GM12878 (cell line): ENCODE measurements around the gene BCKDHB. TPM values are rescaled to one million over a fixed set of nuclear protein-coding genes. Genes with fewer than 3 reads are reported as not detected.
"Not testable (repeated sequence)": the region's sequence is repeated elsewhere in the genome, so short reads cannot be mapped to it uniquely, and the experiment has no call there.

Source experiments
- ATAC-seq: fragments of 200-7000 bp; cut with Tn5 transposase; 3 replicates; pipeline ENCODE4 v1.9.1; 2020; ENCODE audit warnings: mild to moderate bottlenecking, moderate library complexity
- BruUV-seq: library from RNA; stranded (reverse); fragments of 400-500 nt; replicated peaks from 2 replicates; lab custom pipeline; 2021; lab: Mats Ljungman, UMichigan
- CTCF ChIA-PET: fragments of 300-600 bp; sonication (Branson Sonifier 250); formaldehyde crosslinking; extraction: SDS; loops from one replicate; lab custom pipeline; 2021; ENCODE audit warnings: inconsistent platforms; lab: Yijun Ruan, JAX
- POLR2A ChIA-PET: fragments of 350-600 bp; formaldehyde crosslinking; extraction: SDS; loops from one replicate; lab custom pipeline; 2021; ENCODE audit warnings: inconsistent platforms; lab: Charles Lee
- RAD21 ChIA-PET: fragments of 300-600 bp; sonication (Branson Sonifier 250); formaldehyde crosslinking; loops from one replicate; lab custom pipeline; 2023; ENCODE audit warnings: antibody characterized with exemption; ENCODE audit not compliant: unreplicated experiment; lab: Charles Lee
- SMC1A ChIA-PET: fragments of 300-600 bp; sonication (Branson Sonifier 250); formaldehyde crosslinking; loops from one replicate; lab custom pipeline; 2023; ENCODE audit not compliant: unreplicated experiment, uncharacterized antibody; lab: Charles Lee
- DNase-seq: peaks from one replicate; pipeline ENCODE4 v3.0.0-alpha.2; 2011; ENCODE audit warnings: low read depth, low spot score
- FAIRE-seq: peaks from 3 replicates; lab custom pipeline; 2011; peaks lifted over from hg19 to GRCh38; lab: Jason Lieb, UNC
- H2AFZ ChIP-seq: 2 replicates; pipeline ENCODE4 v1.6.0; 2011; ENCODE audit warnings: low read depth, low read length, control low read depth; ENCODE audit not compliant: control insufficient read depth
- H3K27ac ChIP-seq: 2 replicates; pipeline ENCODE4 v1.5.1; 2011; ENCODE audit warnings: control low read depth; ENCODE audit not compliant: control insufficient read depth, insufficient read depth
- H3K27me3 ChIP-seq, 2 experiments: replicated peaks in 1 of 2; 2 replicates each; pipeline versions ENCODE4 v1.6.0 to v1.6.1; 2011; ENCODE audit warnings: low read length in 1 of 2; ENCODE audit not compliant: control insufficient read depth in 2 of 2, insufficient read depth in 2 of 2
- H3K36me3 ChIP-seq, 2 experiments: 2 replicates each; pipeline ENCODE4 v1.5.1; 2011; ENCODE audit warnings: low read length in 1 of 2; ENCODE audit not compliant: control insufficient read depth in 2 of 2, insufficient read depth in 2 of 2
- H3K4me1 ChIP-seq: 2 replicates; pipeline ENCODE4 v1.6.1; 2011; ENCODE audit warnings: mild to moderate bottlenecking, low read length, moderate library complexity, mixed read lengths; ENCODE audit not compliant: control insufficient read depth, insufficient read depth
- H3K4me2 ChIP-seq: 2 replicates; pipeline ENCODE4 v1.6.0; 2011; ENCODE audit warnings: control low read depth; ENCODE audit not compliant: control insufficient read depth, insufficient read depth
- H3K4me3 ChIP-seq: fragments of 200-600 bp; sonication (generic); 2 replicates; pipeline ENCODE4 v1.5.1; 2016
- H3K79me2 ChIP-seq: 2 replicates; pipeline ENCODE4 v1.6.0; 2011; ENCODE audit warnings: low read length; ENCODE audit not compliant: control insufficient read depth, insufficient read depth
- H3K9ac ChIP-seq: 2 replicates; pipeline ENCODE4 v1.8.0; 2011; ENCODE audit warnings: low read length, control low read depth, mixed read lengths; ENCODE audit not compliant: control insufficient read depth, insufficient read depth
- H3K9me3 ChIP-seq: replicated peaks from 3 replicates; pipeline ENCODE4 v1.5.1; 2011; ENCODE audit warnings: mild to moderate bottlenecking, low read length; ENCODE audit not compliant: control insufficient read depth, insufficient read depth
- H4K20me1 ChIP-seq: 2 replicates; pipeline ENCODE4 v1.6.0; 2011; ENCODE audit not compliant: control insufficient read depth, insufficient read depth
- BHLHE40 ChIP-seq, 2 experiments: fragments of 450-650 bp in 1 of 2; IDR thresholded peaks; 2 replicates each; pipeline ENCODE4 v1.6.1; 2011 to 2017; ENCODE audit warnings: low read depth in 2 of 2, borderline replicate concordance in 1 of 2, improper control_type of control experiment in 1 of 2, low read length in 1 of 2, mild to moderate bottlenecking in 1 of 2
- BRCA1 ChIP-seq: IDR thresholded peaks from 2 replicates; pipeline ENCODE4 v1.6.1; 2011; ENCODE audit warnings: low read depth, low read length, improper control_type of control experiment
- CHD1 ChIP-seq: IDR thresholded peaks from 2 replicates; pipeline ENCODE4 v1.6.1; 2012; ENCODE audit warnings: low read depth, low read length, improper control_type of control experiment
- CREB1 ChIP-seq: IDR thresholded peaks from 2 replicates; pipeline ENCODE4 v1.6.1; 2012; ENCODE audit warnings: low read depth, mild to moderate bottlenecking, inconsistent platforms
- DPF2 ChIP-seq: fragments of 450-650 bp; IDR thresholded peaks from 2 replicates; pipeline ENCODE4 v1.6.1; 2017; ENCODE audit warnings: mild to moderate bottlenecking
- ESRRA ChIP-seq: IDR thresholded peaks from 2 replicates; pipeline ENCODE4 v1.6.1; 2012; ENCODE audit warnings: mild to moderate bottlenecking, low read length, improper control_type of control experiment
- IKZF2 ChIP-seq, 2 experiments: fragments of 450-650 bp; IDR thresholded peaks; 2 replicates each; pipeline ENCODE4 v1.6.1; 2017; ENCODE audit warnings: mild to moderate bottlenecking in 2 of 2, moderate library complexity in 2 of 2
- MXI1 ChIP-seq: fragments of 150-350 bp; IDR thresholded peaks from 2 replicates; pipeline ENCODE4 v1.6.1; 2011; ENCODE audit warnings: low read depth, mild to moderate bottlenecking, inconsistent platforms, low read length, improper control_type of control experiment
- NFYB ChIP-seq: IDR thresholded peaks from 2 replicates; pipeline ENCODE4 v1.6.1; 2011; ENCODE audit warnings: low read depth, mild to moderate bottlenecking, low read length, improper control_type of control experiment, moderate library complexity; ENCODE audit not compliant: insufficient read depth
- RAD21 ChIP-seq: IDR thresholded peaks from 2 replicates; pipeline ENCODE4 v1.6.1; 2011; ENCODE audit warnings: mild to moderate bottlenecking, low read depth, low read length, moderate library complexity; ENCODE audit not compliant: insufficient read depth
- ZBED1 ChIP-seq: IDR thresholded peaks from 2 replicates; pipeline ENCODE4 v1.6.1; 2016; ENCODE audit warnings: borderline replicate concordance
- ZNF274 ChIP-seq: IDR thresholded peaks from one replicate; pipeline ENCODE4 v1.8.0; 2011; ENCODE audit not compliant: insufficient read length, insufficient read depth
- WGBS: methylation state at CpG from one replicate; pipeline ENCODE4 v1.1.6; 2016; ENCODE audit warnings: low lambda C conversion rate; ENCODE audit not compliant: insufficient replicate concordance, insufficient coverage; ENCODE audit errors: missing lambda C conversion rate; 5-methylcytosine and 5-hydroxymethylcytosine counted together
- in situ Hi-C: fragments of 300-500 bp; cut with MboI; formaldehyde crosslinking; loops from 9 replicates; pipeline ENCODE4 v1.14.3; 2018; ENCODE audit warnings: mixed read lengths
- intact Hi-C: fragments of 100-400 bp; cut with micrococcal nuclease; formaldehyde crosslinking; loops from one replicate; pipeline ENCODE4 v1.14.2; 2022; ENCODE audit not compliant: unreplicated experiment
- polyA plus RNA-seq, 11 experiments: library from polyadenylated mRNA; depleted of rRNA in 4 of 11; unstranded in 6 of 11; stranded (reverse) in 5 of 11; fragments of >200 nt; fragmentation: Nextera tagmentation in 4 of 11; fragmentation: Illumina TruSeq in 1 of 11; extraction: Ambion mirVana in 4 of 11; extraction: Trizol in 1 of 11; gene quantifications; 1 replicate in 1 of 11; 2 replicates in 10 of 11; pipeline versions ENCODE4 v1.2.1 to v1.2.3, GENCODE V29; 2011 to 2016; ENCODE audit warnings: inconsistent platforms in 2 of 11, missing spikeins in 2 of 11, low read depth in 1 of 11
- total RNA-seq, 4 experiments: library from RNA; depleted of rRNA in 3 of 4; stranded (reverse); fragments of >200 nt in 3 of 4; fragmentation: Illumina TruSeq in 1 of 4; extraction: Trizol in 1 of 4; gene quantifications; 2 replicates each; pipeline versions ENCODE4 v1.2.1 to v1.2.3, GENCODE V29; 2013 to 2021

The BCKDHB gene
- total and polyA plus RNA-seq, 10 of the 15 experiments (the other 5 are each of a cell fraction or from before 2014, with no cell fraction given): 12.9 to 57.1 (median 25.3) TPM

DNA sequence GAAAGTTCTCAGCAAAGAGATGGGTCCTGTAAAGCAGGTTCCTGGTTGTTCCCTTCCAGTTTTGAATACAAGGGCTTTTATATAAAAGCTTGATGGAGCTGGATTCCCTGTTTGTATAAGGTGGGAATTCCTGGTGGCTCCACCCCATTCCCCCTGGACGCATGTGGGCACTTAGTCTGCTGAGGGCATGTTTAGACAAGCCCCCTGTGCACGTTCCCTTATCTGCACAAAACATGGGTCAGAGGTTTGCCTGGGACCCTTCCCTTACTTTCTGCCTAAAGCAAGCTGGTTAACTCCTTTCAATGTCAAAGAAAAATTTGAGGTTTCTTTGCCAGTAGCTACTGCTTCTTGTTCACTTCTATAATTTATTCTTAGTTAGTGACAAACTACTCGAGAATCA lies 181.1 kb downstream of the BCKDHB start:
- ChIA-PET SMC1A (no interaction called here), RAD21 (no interaction called here)
- in situ Hi-C loops: no loop called here

GRCh38 chr6:80289727-80290126 lies 183.3 kb downstream of the BCKDHB start:
- H3K4me3 ChIP-seq: no peak overlapping the region
- ChIA-PET CTCF (no interaction called here), SMC1A (no interaction called here), POLR2A (no interaction called here), RAD21 (no interaction called here)
- no peaks in the 10 kb centered on the region for H3K79me2 ChIP-seq
- H3K27me3 ChIP-seq: no peaks in the 10 kb centered on the region
- no TSS peak for BruUV-seq
- no peak for DNase-seq
- H3K9ac ChIP-seq: no peak overlapping the region
- H3K27ac ChIP-seq: no peak overlapping the region
- H4K20me1 ChIP-seq: no peaks in the 10 kb centered on the region
- in situ Hi-C loops: no loop called here
- no peak overlapping the region for H2AFZ ChIP-seq
- no peaks in the 10 kb centered on the region for H3K4me1 ChIP-seq
- peaks cover 3% of the 10 kb centered on the region; the same call in 2 of the 3 replicates for H3K9me3 ChIP-seq
- WGBS: 63% methylated on average over 3 of the region's 3 CpGs
- intact Hi-C loops: no loop called here
- TF ChIP-seq BHLHE40 (IDR thresholded peaks at IDR 0.05; ENCODE audit: borderline replicate concordance in 1 of 2, low read depth in 2 of 2, low read length in 1 of 2) (no peak), CREB1 (no peak), BRCA1 (no peak), ESRRA (no peak)
- no peaks in the 10 kb centered on the region for H3K36me3 ChIP-seq
- H3K4me2 ChIP-seq: no peak overlapping the region
- no peak for ATAC-seq
- no peak for FAIRE-seq

More for the DNA sequence above, 181.1 kb downstream of the BCKDHB start:
- Histone ChIP-seq H3K9ac (no peak overlapping the region), H2AFZ (no peak overlapping the region), H3K4me1 (no peaks in the 10 kb centered on the region), H3K36me3 (no peaks in the 10 kb centered on the region), H3K27me3 (no peaks in the 10 kb centered on the region), H3K4me2 (no peak overlapping the region), H3K27ac (no peak overlapping the region), H3K9me3 (no peaks in the 10 kb centered on the region), H3K4me3 (no peak overlapping the region), H3K79me2 (no peaks in the 10 kb centered on the region), H4K20me1 (no peaks in the 10 kb centered on the region)
- FAIRE-seq: no peak
- intact Hi-C loops: no loop called here
- ATAC-seq: no peak
- TF ChIP-seq ZNF274: no peak
- no peak for TF ChIP-seq RAD21
- no peak for TF ChIP-seq DPF2
- no peak for TF ChIP-seq IKZF2 (IDR thresholded peaks at IDR 0.05)
- no peak for TF ChIP-seq ZBED1
- no peak for TF ChIP-seq MXI1
- TF ChIP-seq NFYB: no peak
- no peak for TF ChIP-seq CHD1
- no peak for DNase-seq
- WGBS: 93% methylated on average over 3 of the region's 3 CpGs
- POLR2A ChIA-PET: no interaction called here
- CTCF ChIA-PET: interaction anchor here (0.6 kb wide), 1 partner anchor 105 kb away, joined by 3 read pairs; no protein-coding TSS in a partner anchor
- BruUV-seq: no TSS peak

DNA sequence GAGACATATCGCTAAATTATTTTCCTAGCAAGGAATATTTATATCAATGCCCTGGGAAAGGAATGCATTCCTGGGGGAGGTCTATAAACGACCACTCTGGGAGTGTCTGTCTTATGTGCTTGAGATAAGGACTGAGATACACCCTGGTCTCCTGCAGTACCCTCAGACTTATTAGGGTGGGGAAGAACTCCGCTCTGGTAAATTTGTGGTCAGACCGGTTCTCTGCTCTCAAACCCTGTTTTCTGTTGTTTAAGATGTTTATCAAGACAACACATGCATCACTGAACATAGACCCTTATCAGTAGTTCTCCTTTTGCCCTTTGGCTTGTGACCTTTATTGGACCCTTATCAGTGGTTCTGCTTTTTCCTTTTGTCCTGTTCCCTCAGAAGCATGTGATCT lies 188.1 kb downstream of the BCKDHB start:
- WGBS: 99% methylated on average over 4 of the region's 4 CpGs
- SMC1A ChIA-PET, FAIRE-seq, H3K27ac ChIP-seq, H3K36me3 ChIP-seq, POLR2A ChIA-PET, H3K4me3 ChIP-seq, in situ Hi-C loops, ATAC-seq, CTCF ChIA-PET, intact Hi-C loops, BruUV-seq, H3K9ac ChIP-seq, RAD21 ChIA-PET, DNase-seq, H3K79me2 ChIP-seq, H4K20me1 ChIP-seq, H3K27me3 ChIP-seq, H3K4me1 ChIP-seq, H3K9me3 ChIP-seq, H2AFZ ChIP-seq, H3K4me2 ChIP-seq: not testable (repeated sequence)
